Kidney (tissue), 14 donors: ENCODE measurements around the gene PRKD1. TPM values are rescaled to one million over a fixed set of nuclear protein-coding genes. Genes with fewer than 3 reads are reported as not detected.

ENCODE experiments used
- DNase-seq, 5 donors: peaks; one replicate each; pipeline ENCODE4 v3.0.0-alpha.2; 2013 to 2020
- FAIRE-seq: peaks from 2 replicates; lab custom pipeline; 2012; peaks lifted over from hg19 to GRCh38; lab: Jason Lieb, UNC
- H3K27ac ChIP-seq, 2 donors: one replicate each; pipeline ENCODE4 v1.7.0; 2013; ENCODE audit warnings: low read depth in 2 of 2, low read length in 2 of 2, inconsistent platforms in 1 of 2
- H3K27me3 ChIP-seq: one replicate; pipeline ENCODE4 v1.7.1; 2013; ENCODE audit warnings: low read length, inconsistent platforms; ENCODE audit not compliant: control insufficient read depth, insufficient read depth
- H3K36me3 ChIP-seq, 3 donors: one replicate each; pipeline versions ENCODE4 v1.7.0 to v1.7.1; 2013; ENCODE audit warnings: low read length in 3 of 3, control low read depth in 1 of 3, inconsistent platforms in 1 of 3; ENCODE audit not compliant: insufficient read depth in 3 of 3, control insufficient read depth in 2 of 3
- H3K4me1 ChIP-seq, 3 donors: one replicate each; pipeline versions ENCODE4 v1.7.0 to v1.7.1; 2013; ENCODE audit warnings: low read length in 3 of 3, inconsistent platforms in 1 of 3, low read depth in 1 of 3; ENCODE audit not compliant: control insufficient read depth in 2 of 3, insufficient read depth in 2 of 3
- H3K4me3 ChIP-seq, 3 donors: one replicate each; pipeline versions ENCODE4 v1.7.0 to v1.8.1; 2013; ENCODE audit warnings: low read length in 3 of 3, control low read depth in 1 of 3, inconsistent platforms in 1 of 3
- H3K9ac ChIP-seq, 3 donors: one replicate each; pipeline versions ENCODE4 v1.7.0 to v1.7.1; 2013; ENCODE audit warnings: low read length in 3 of 3, control low read depth in 1 of 3, inconsistent platforms in 1 of 3
- H3K9me3 ChIP-seq, 3 donors: one replicate each; pipeline versions ENCODE4 v1.7.0 to v1.7.1; 2013; ENCODE audit warnings: low read length in 3 of 3, control low read depth in 1 of 3, inconsistent platforms in 1 of 3; ENCODE audit not compliant: control insufficient read depth in 2 of 3, insufficient read depth in 1 of 3
- intact Hi-C: fragments of 100-400 bp; cut with DNase I; formaldehyde crosslinking; loops from one replicate; pipeline ENCODE4 v1.11.1; 2022
- polyA plus RNA-seq: library from polyadenylated mRNA; stranded (reverse); fragments of 350-450 nt; fragmentation: Illumina TruSeq; extraction: RNeasy Lipid Tissue Mini Kit (QIAGEN cat#74804); gene quantifications from one replicate; pipeline ENCODE4 v1.2.3, GENCODE V29; 2014; ENCODE audit warnings: low read depth, low replicate concordance; ENCODE audit not compliant: insufficient read depth
- total RNA-seq: library from RNA; stranded (reverse); fragmentation: NEBNext Ultra II Directional; extraction: Animal tissue kit (Norgen Biotek cat#: 25700); gene quantifications from one replicate; pipeline ENCODE4 v1.2.1, GENCODE V29; 2021
- TF ChIP-seq, protein P1 (sequence below): IDR thresholded peaks from 3 replicates; pipeline ENCODE4 v1.5.1; 2012; ENCODE audit warnings: mild to moderate bottlenecking, moderate library complexity, borderline replicate concordance; ENCODE audit not compliant: insufficient read depth; ENCODE audit errors: extremely low read depth
- donor health status: control.
- donor health status: control.
- donor health status: control.
- donor health status: control.
- donor health status: control.
- donor health status: DM: yes; HTN: yes; CAD: no.
- donor health status: Normal renal cell carcinoma (clear cell type).

The PRKD1 gene
- total and polyA plus RNA-seq, 2 donors from 2014 or later = 14.0 to 45.1 TPM

DNA sequence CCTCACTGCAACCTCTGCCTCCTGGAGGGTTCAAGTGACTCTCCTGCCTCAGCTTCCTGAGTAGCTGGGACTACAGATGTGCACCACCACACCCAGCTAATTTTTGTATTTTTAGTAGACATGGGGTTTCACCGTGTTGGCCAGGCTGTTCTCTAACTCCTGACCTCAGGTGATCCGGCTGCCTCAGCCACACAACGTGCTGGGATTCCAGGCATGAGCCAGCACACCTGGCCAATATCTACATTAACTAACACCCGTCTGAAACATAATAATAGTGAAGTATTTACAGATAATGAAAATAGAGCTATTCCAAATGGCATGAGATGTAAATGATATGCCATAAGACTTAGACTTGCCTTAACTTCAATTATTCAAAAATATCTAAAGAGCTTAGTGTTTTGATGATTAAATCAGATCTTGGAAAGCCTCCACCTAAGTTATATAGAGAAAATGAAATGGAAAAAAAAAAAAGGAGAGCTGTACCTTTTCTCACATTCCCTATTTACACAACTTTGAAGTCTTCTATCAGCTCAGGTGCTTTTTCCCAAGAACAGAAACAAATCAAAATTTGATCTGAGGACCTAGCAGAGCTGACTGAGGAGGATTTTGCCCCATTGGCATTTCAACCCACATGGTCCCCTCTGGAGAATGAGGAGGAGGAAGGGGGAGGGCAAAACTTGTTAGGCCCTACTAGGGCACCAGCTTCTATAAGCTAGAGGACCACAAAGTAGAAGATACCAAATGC, 309.2 kb downstream of the PRKD1 start:
- FAIRE-seq (no peak), DNase-seq (no peak)
- H3K9ac ChIP-seq = no peak overlapping the region
- H3K27me3 ChIP-seq = no peaks in the 10 kb centered on the region
- H3K4me3 ChIP-seq = no peak overlapping the region
- no peaks in the 10 kb centered on the region for H3K9me3 ChIP-seq
- no peaks in the 10 kb centered on the region for H3K4me1 ChIP-seq
- H3K27ac ChIP-seq = no peak overlapping the region
- H3K36me3 ChIP-seq = peaks cover 0 to 3% (median 0%) of the 10 kb centered on the region in 3 donors
- TF ChIP-seq, protein P1, sequence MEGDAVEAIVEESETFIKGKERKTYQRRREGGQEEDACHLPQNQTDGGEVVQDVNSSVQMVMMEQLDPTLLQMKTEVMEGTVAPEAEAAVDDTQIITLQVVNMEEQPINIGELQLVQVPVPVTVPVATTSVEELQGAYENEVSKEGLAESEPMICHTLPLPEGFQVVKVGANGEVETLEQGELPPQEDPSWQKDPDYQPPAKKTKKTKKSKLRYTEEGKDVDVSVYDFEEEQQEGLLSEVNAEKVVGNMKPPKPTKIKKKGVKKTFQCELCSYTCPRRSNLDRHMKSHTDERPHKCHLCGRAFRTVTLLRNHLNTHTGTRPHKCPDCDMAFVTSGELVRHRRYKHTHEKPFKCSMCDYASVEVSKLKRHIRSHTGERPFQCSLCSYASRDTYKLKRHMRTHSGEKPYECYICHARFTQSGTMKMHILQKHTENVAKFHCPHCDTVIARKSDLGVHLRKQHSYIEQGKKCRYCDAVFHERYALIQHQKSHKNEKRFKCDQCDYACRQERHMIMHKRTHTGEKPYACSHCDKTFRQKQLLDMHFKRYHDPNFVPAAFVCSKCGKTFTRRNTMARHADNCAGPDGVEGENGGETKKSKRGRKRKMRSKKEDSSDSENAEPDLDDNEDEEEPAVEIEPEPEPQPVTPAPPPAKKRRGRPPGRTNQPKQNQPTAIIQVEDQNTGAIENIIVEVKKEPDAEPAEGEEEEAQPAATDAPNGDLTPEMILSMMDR = no peak
- intact Hi-C loops = no loop called here

DNA sequence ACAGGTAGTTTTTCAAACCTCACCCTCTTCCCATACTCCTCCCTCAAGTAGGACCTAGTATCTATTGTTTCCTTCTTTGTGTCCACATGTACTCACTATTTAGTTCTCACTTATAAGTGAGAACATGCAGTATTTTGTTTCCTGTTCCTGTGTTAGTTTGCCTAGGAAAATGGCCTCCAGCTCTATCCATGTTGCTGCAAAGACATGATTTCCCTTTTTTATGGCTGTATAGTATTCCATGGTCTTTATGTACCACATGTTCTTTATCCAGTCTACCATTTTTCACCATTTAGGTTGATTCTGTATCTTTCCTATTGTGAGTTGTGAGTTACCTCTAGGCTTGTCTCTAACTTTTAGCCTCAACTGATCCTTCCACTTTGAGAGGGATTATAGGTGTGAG, 310.7 kb downstream of the PRKD1 start:
- DNase-seq = no peak
- H3K9ac ChIP-seq = no peak overlapping the region
- no peaks in the 10 kb centered on the region for H3K9me3 ChIP-seq
- FAIRE-seq = no peak
- H3K36me3 ChIP-seq = peaks cover 0 to 3% (median 0%) of the 10 kb centered on the region in 3 donors
- intact Hi-C loops = no loop called here
- H3K4me1 ChIP-seq = no peaks in the 10 kb centered on the region
- no peak overlapping the region for H3K4me3 ChIP-seq
- TF ChIP-seq, protein P1 = no peak
- no peak overlapping the region for H3K27ac ChIP-seq
- no peaks in the 10 kb centered on the region for H3K27me3 ChIP-seq

DNA sequence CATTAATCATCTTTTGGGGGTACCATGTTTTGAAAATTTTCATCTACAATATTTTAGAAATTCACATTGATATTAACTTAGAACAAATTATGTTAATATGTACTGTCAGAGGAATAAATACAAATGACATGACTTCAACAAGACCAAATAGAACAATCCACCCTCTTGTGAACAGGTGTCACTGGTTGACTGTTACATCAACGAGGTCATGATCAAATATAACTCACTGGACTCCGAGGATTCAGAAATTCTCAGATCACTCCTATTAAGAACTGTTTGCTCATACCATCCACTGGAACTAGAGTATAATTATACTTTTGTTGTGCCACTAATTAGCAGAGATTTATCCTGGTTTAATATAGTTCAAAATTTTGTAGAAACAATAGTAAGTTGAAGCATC, 318.8 kb downstream of the PRKD1 start:
- intact Hi-C loops = no loop called here
- no peak for FAIRE-seq
- Histone ChIP-seq H3K9ac (no peak overlapping the region), H3K27me3 (no peaks in the 10 kb centered on the region), H3K36me3 (no peaks in the 10 kb centered on the region), H3K4me3 (no peak overlapping the region), H3K4me1 (no peaks in the 10 kb centered on the region), H3K9me3 (no peaks in the 10 kb centered on the region), H3K27ac (no peak overlapping the region)
- no peak for DNase-seq
- TF ChIP-seq, protein P1 = no peak
